Sigmoid colon (tissue), 7 donors: Measurements from ENCODE around the gene DCAF12. TPM values are rescaled to one million over a fixed set of nuclear protein-coding genes. Genes with fewer than 3 reads are reported as not detected.
"Not testable (repeated sequence)": the region's sequence is repeated elsewhere in the genome, so short reads cannot be mapped to it uniquely, and the experiment has no call there.

Experiments
- DNase-seq: peaks from one replicate; pipeline ENCODE4 v3.0.0-alpha.2; 2019
- H3K27ac ChIP-seq, 4 donors: fragments of 200-600 bp; sonication (generic); one replicate each; pipeline ENCODE4 v1.5.1; 2016 to 2019; ENCODE audit warnings: mild to moderate bottlenecking in 1 of 4
- H3K27me3 ChIP-seq, 3 donors: fragments of 200-600 bp; sonication (generic); one replicate each; pipeline ENCODE4 v1.5.1; 2019; ENCODE audit warnings: mild to moderate bottlenecking in 1 of 3
- H3K36me3 ChIP-seq, 4 donors: fragments of 200-600 bp; sonication (generic); one replicate each; pipeline ENCODE4 v1.5.1; 2016 to 2019
- H3K4me1 ChIP-seq, 4 donors: fragments of 200-600 bp; sonication (generic); one replicate each; pipeline ENCODE4 v1.5.1; 2017 to 2019
- H3K4me3 ChIP-seq, 4 donors: fragments of 200-600 bp; sonication (generic); one replicate each; pipeline ENCODE4 v1.5.1; 2017 to 2019; ENCODE audit warnings: mild to moderate bottlenecking in 2 of 4, moderate library complexity in 1 of 4
- H3K9me3 ChIP-seq, 4 donors: fragments of 200-600 bp in 3 of 4; sonication (generic) in 3 of 4; one replicate each; pipeline versions ENCODE4 v1.5.1 to v1.6.1; 2013 to 2019
- CTCF ChIP-seq, 4 experiments: fragments of 450-650 bp in 3 of 4; fragments of 200-600 bp in 1 of 4; IDR thresholded peaks; one replicate each; pipeline ENCODE4 v1.5.1; 2016 to 2019; ENCODE audit warnings: antibody characterized with exemption in 4 of 4, mild to moderate bottlenecking in 3 of 4, moderate library complexity in 2 of 4
- EP300 ChIP-seq, 4 donors: sonication (generic); formaldehyde crosslinking; IDR thresholded peaks; one replicate each; pipeline ENCODE4 v1.6.1; 2017; ENCODE audit warnings: antibody characterized with exemption in 4 of 4
- POLR2A ChIP-seq, 2 donors: fragments of 450-650 bp; IDR thresholded peaks; one replicate each; pipeline ENCODE4 v1.6.1; 2016; ENCODE audit warnings: antibody characterized with exemption in 2 of 2, mild to moderate bottlenecking in 2 of 2, moderate library complexity in 2 of 2
- POLR2AphosphoS5 ChIP-seq, 4 donors: sonication (generic); formaldehyde crosslinking; IDR thresholded peaks; one replicate each; pipeline ENCODE4 v1.6.1; 2017; ENCODE audit warnings: antibody characterized with exemption in 4 of 4
- WGBS, 2 donors: extraction: QIAGEN DNeasy Blood & Tissue Kit; methylation state at CpG; one replicate each; pipeline ENCODE4 v1.1.7; 2013; 5-methylcytosine and 5-hydroxymethylcytosine counted together
- intact Hi-C: fragments of 100-400 bp; cut with DNase I; formaldehyde crosslinking; loops from one replicate; pipeline ENCODE4 v1.15.1; 2023
- polyA plus RNA-seq, 3 donors: library from polyadenylated mRNA; stranded (reverse); fragments of 200-250 nt; gene quantifications; one replicate each; pipeline ENCODE4 v1.2.3, GENCODE V29; 2013
- total RNA-seq, 4 donors: library from RNA; depleted of rRNA; stranded (reverse); fragments of >200 nt; gene quantifications; one replicate each; pipeline ENCODE4 v1.1.0, GENCODE V29; 2016
- donor health status: healthy with polysubstance abuse.
- donor health status: Bipolar disorder and iron deficiency.
- donor health status: healthy.

The DCAF12 gene
- total and polyA plus RNA-seq, 7 donors, result 14.3 to 33.8 (median 21.8) TPM

GRCh38 chr9:34048727-34049629 lies 77.5 kb downstream of the DCAF12 start, which contains the start of gene UBAP2:
Gene UBAP2 (minus strand): TSS chr9:34048887. CDS start chr9:34017148, 31,739 bp downstream.
- Histone ChIP-seq H3K27ac (peak within 1 kb of the TSS; percentile 84 to 95 (median 92)), H3K4me3 (peak within 1 kb of the TSS; percentile 58 to 99 (median 84)), H3K27me3 (no peaks in the 10 kb centered on the region), H3K36me3 (no peaks in the 10 kb centered on the region), H3K4me1 (peaks cover 0 to 28% (median 17%) of the 10 kb centered on the region in 4 donors), H3K9me3 (no peaks in the 10 kb centered on the region)
- intact Hi-C loops, result loop anchor here (2.0 to 10.0 kb wide), 3 partner anchors 78 to 234 kb away; partner anchors contain the start of genes DCAF12, UBAP1 and UBE2R2
- WGBS, 2 donors, result 0% methylated on average over 70 of the region's 70 CpGs
- peak; percentile 77 to 88 for TF ChIP-seq POLR2A (IDR thresholded peaks at IDR 0.05)
- no peak for TF ChIP-seq CTCF (IDR thresholded peaks at IDR 0.05)
- peak; percentile 77 to 92 (median 91) for TF ChIP-seq POLR2AphosphoS5 (IDR thresholded peaks at IDR 0.05)
- peak in 1 of 4 donors; percentile 39 for TF ChIP-seq EP300 (IDR thresholded peaks at IDR 0.05)
- peak; percentile 99 for DNase-seq

- H3K36me3 ChIP-seq, result no peaks in the 10 kb centered on the region
- 1% methylated on average over 29 of the region's 29 CpGs for WGBS, 2 donors
- H3K27ac ChIP-seq, result peak overlapping the region; percentile 84 to 95 (median 92)
- TF ChIP-seq EP300 (IDR thresholded peaks at IDR 0.05) (no peak), POLR2AphosphoS5 (IDR thresholded peaks at IDR 0.05) (no peak), POLR2A (IDR thresholded peaks at IDR 0.05) (no peak), CTCF (IDR thresholded peaks at IDR 0.05) (no peak)
- H3K9me3 ChIP-seq, result no peaks in the 10 kb centered on the region
- H3K27me3 ChIP-seq, result no peaks in the 10 kb centered on the region
- DNase-seq, result peak; percentile 77
- H3K4me1 ChIP-seq, result peaks cover 0 to 28% (median 17%) of the 10 kb centered on the region in 4 donors
- intact Hi-C loops, result loop anchor here (2.0 to 10.0 kb wide), 3 partner anchors 79 to 233 kb away; partner anchors contain the start of genes DCAF12, UBAP1 and UBE2R2
- peak overlapping the region; percentile 58 to 99 (median 84) for H3K4me3 ChIP-seq
Measured at GRCh38 chr9:34047864-34048726, 78.4 kb downstream of the DCAF12 start.

GRCh38 chr9:34046784-34047379 lies 79.6 kb downstream of the DCAF12 start:
- H3K27ac ChIP-seq, result no peak overlapping the region
- no peak for DNase-seq
- no peaks in the 10 kb centered on the region for H3K27me3 ChIP-seq
- no peaks in the 10 kb centered on the region for H3K36me3 ChIP-seq
- H3K9me3 ChIP-seq, result no peaks in the 10 kb centered on the region
- peak overlapping the region in 1 of 4 donors; percentile 85 for H3K4me3 ChIP-seq
- peaks cover 0 to 28% (median 17%) of the 10 kb centered on the region in 4 donors for H3K4me1 ChIP-seq
- intact Hi-C loops, result loop anchor here (5.0 to 10.0 kb wide), 2 partner anchors 130 to 232 kb away; partner anchors contain the start of genes UBAP1 and UBE2R2
- 23 to 35% methylated on average over 5 of the region's 5 CpGs for WGBS, 2 donors
- TF ChIP-seq CTCF (IDR thresholded peaks at IDR 0.05) (no peak), POLR2AphosphoS5 (IDR thresholded peaks at IDR 0.05) (no peak), POLR2A (IDR thresholded peaks at IDR 0.05) (no peak), EP300 (IDR thresholded peaks at IDR 0.05) (no peak)

DNA sequence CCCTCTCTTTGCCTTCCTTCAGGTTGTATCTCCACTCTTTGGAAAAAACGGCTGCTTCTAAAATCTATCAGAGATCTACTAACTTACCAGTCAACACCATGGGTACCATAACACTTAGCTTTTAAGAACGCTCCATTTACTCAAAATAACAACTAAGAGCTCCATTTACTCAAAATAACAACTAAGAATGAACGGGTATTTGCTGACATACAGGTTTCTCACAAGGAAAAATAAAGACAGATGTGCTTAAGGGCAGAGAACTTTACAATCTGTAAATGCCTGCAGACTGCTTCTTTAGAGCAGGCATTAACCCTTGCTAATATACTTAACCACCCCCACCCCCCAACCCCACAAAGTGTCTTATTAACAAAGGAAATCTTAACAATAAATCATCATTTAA lies 80.6 kb downstream of the DCAF12 start:
- WGBS, 2 donors, result 65 to 82% methylated on average over 3 of the region's 3 CpGs
- intact Hi-C loops, result loop anchor here (5.0 to 10.0 kb wide), 2 partner anchors 131 to 231 kb away; partner anchors contain the start of genes UBAP1 and UBE2R2
- Histone ChIP-seq H3K27me3 (no peaks in the 10 kb centered on the region), H3K4me1 (peaks cover 0 to 28% (median 17%) of the 10 kb centered on the region in 4 donors), H3K9me3 (no peaks in the 10 kb centered on the region), H3K27ac (no peak overlapping the region), H3K36me3 (no peaks in the 10 kb centered on the region), H3K4me3 (no peak overlapping the region)
- no peak for DNase-seq
- TF ChIP-seq EP300 (IDR thresholded peaks at IDR 0.05) (no peak), CTCF (IDR thresholded peaks at IDR 0.05) (no peak), POLR2AphosphoS5 (IDR thresholded peaks at IDR 0.05) (no peak), POLR2A (IDR thresholded peaks at IDR 0.05) (no peak)

DNA sequence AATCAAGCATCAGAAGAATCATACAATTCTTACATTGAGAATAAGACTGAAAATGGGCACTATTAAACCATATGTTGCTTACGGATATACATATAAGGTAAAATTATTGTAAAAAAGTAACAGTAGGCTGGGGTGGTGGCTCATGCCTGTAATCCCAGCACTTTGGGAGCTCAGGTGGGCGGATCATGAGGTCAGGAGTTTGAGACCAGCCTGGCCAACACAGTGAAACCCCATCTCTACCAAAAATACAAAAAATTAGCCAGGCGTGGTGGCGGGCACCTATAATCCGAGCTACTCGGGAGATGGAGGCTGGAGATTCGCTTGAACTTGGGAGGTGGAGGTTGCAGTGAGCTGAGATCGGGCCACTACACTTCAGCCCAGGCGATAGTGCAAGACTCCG lies 84.4 kb downstream of the DCAF12 start:
- not testable (repeated sequence) for DNase-seq, H3K4me3 ChIP-seq, H3K27ac ChIP-seq, H3K27me3 ChIP-seq, H3K36me3 ChIP-seq, H3K9me3 ChIP-seq, H3K4me1 ChIP-seq
- intact Hi-C loops, result loop anchor here (10.0 kb wide), 1 partner anchor 227 kb away; the partner anchor contains the start of gene UBE2R2
- 96 to 98% methylated on average over 10 of the region's 10 CpGs for WGBS, 2 donors

GRCh38 chr9:34038851-34039250 lies 87.6 kb downstream of the DCAF12 start:
- DNase-seq, H3K9me3 ChIP-seq, H3K27me3 ChIP-seq, H3K4me3 ChIP-seq, H3K27ac ChIP-seq, H3K36me3 ChIP-seq, intact Hi-C loops: not testable (repeated sequence)
- 96 to 97% methylated on average over 37 of the region's 37 CpGs for WGBS, 2 donors
- H3K4me1 ChIP-seq, result peaks cover 0 to 21% (median 7%) of the 10 kb centered on the region in 4 donors
